SU-DHL-6 (cell line): ENCODE data around the gene KCTD16.

Experiments used
- EZH2phosphoT487 ChIP-seq: fragments of 200-600 bp; sonication (generic), shearing (Covaris generic); conservative IDR thresholded peaks from 2 replicates; pipeline ENCODE4 v1.6.1; 2018; ENCODE audit warnings: mild to moderate bottlenecking, antibody characterized with exemption, low read length, moderate library complexity, mixed read lengths
- TF ChIP-seq, protein P1 (sequence below): fragments of 200-600 bp; sonication (generic); IDR thresholded peaks from one replicate; pipeline ENCODE4 v1.5.1; 2017; ENCODE audit warnings: antibody characterized with exemption, mild to moderate bottlenecking, low read length, moderate library complexity; ENCODE audit not compliant: insufficient read depth, poor library complexity, severe bottlenecking

DNA sequence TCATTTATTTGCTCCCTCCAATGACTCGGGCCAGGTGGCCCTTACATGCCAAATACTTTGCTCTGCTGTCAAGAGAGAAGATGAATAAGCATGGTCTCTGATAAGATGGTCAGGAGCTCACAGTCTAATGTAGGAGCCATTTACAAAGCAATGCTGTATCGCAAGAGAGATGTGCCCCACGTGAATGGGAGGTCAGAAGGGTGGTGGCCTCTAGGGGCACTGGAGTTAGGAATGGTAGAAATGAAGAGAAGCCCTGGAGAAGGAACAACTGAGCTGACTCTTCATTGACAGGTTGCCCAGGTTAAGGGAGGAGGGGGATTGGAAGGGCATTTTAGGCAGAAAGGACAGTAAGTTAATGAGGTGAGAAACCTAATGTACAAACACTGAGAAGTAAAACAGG lies 286.5 kb downstream of the KCTD16 start:
- TF ChIP-seq, protein P1, sequence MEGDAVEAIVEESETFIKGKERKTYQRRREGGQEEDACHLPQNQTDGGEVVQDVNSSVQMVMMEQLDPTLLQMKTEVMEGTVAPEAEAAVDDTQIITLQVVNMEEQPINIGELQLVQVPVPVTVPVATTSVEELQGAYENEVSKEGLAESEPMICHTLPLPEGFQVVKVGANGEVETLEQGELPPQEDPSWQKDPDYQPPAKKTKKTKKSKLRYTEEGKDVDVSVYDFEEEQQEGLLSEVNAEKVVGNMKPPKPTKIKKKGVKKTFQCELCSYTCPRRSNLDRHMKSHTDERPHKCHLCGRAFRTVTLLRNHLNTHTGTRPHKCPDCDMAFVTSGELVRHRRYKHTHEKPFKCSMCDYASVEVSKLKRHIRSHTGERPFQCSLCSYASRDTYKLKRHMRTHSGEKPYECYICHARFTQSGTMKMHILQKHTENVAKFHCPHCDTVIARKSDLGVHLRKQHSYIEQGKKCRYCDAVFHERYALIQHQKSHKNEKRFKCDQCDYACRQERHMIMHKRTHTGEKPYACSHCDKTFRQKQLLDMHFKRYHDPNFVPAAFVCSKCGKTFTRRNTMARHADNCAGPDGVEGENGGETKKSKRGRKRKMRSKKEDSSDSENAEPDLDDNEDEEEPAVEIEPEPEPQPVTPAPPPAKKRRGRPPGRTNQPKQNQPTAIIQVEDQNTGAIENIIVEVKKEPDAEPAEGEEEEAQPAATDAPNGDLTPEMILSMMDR: no peak
- TF ChIP-seq EZH2phosphoT487: no peak
